CD4-positive, alpha-beta T cell treated with Interleukin-21 for 1 hour (primary cell): ENCODE measurements around the gene GPR152.

Experiments
- DNase-seq: peaks from one replicate; pipeline ENCODE4 v3.0.0-alpha.2; 2020

Gene GPR152

DNA sequence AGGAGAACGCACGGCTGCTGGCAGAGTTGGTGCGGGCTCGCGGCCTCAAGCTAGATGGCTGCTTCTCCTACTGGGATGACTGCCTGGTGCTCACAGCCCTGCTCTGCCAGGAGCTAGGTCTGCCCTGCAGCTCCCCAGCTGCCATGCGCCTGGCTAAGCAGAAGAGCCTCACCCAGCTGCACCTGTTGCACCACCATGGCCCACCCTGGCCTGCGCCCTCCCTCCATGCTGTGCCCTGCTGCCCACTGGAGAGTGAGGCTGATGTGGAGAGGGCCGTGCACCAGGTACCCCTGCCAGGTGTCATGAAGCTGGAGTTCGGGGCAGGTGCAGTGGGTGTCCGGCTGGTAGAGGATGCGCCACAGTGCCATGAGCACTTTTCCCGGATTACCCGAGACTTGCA lies 29.1 kb downstream of the GPR152 start:
- DNase-seq: no peak

DNA sequence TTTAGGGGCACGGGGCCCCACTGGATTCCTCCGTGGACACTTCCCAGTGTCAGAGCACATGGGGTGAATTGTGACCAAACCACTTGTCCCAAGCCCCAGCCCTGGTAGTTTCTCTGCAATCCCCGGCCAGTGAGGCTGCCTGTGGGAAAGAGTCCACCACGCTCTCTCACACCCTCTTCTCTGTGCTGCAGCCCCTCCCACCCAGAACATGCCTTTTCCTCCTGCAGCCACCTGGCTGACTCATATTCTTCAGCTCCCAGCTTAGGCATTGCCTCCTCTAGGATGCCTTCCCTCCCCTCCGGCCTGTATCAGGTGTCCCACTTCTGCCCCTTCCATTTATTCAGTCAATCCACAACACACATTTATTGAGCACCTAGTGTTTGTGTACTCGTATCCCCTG lies 29.6 kb downstream of the GPR152 start:
- no peak for DNase-seq

GRCh38 chr11:67421430-67422031 lies 31.0 kb downstream of the GPR152 start:
- DNase-seq: no peak

GRCh38 chr11:67420646-67421429 lies 31.7 kb downstream of the GPR152 start:
- peak; percentile 98 for DNase-seq

GRCh38 chr11:67420147-67420645 lies 32.3 kb downstream of the GPR152 start:
- DNase-seq: no peak

- DNase-seq: no peak
These were observed 33.0 kb downstream of the GPR152 start for GRCh38 chr11:67419325-67420049.

DNA sequence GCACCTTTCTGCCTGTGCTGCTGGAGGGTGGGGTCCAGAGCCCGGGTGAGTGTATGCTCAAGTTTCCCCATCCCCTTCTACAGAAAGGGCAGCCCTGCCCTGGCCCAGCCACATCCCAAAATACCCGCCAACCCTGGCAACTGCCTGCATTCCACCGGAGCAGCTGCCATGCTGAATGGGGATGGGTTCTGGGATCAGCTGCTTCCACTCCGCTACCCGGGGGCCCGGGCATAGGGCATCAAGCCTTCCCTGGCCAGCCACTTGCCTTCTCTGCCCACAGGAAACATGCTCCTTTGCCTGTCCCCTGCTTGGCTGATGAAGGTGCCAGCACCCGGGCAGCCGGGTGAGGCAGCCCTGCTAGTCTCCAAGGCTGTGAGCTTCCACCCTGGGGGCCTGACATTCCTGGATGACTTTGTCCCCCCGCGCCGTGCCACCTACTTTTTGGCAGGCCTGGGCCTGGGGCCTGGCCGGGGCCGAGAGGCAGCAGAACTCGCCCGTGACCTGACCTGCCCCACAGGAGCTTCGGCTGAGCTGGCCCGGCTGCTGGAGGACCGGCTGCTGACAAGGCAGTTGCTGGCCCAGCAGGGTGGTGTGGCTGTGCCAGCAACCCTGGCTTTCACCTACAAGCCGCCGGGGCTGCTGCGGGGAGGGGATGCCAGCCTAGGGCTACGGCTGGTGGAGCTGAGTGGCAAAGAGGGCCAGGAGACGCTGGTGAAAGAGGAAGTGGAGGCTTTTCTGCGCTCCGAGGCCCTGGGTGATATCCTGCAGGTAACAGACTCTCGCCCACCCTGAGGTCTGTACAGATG lies 33.9 kb downstream of the GPR152 start:
- DNase-seq: no peak

DNA sequence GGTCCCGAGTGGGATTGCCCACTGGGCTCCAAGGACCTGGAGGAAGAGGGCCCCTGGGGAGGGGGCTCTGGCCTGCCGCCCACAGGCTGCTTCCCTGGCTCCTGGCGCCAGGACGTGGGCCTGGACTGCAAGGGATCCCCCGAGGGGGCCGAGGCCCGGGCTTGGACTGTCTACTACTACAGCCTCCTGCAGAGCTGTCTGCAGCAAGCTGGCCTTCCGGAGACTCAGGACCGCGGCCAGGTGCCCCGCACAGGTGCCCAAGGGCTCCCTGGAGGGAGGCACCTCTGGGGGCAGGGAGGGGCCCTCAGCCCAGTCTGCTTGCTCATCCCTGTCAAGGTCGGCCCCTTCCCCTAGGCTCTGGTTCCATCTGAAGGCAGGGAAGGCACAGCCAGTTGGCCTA lies 35.1 kb downstream of the GPR152 start:
- DNase-seq: no peak

GRCh38 chr11:67416416-67417335 lies 35.9 kb downstream of the GPR152 start:
- peak; percentile 89 for DNase-seq

GRCh38 chr11:67415501-67416304 lies 36.8 kb downstream of the GPR152 start, which contains the start of gene CARNS1:
Gene CARNS1, plus strand, starts transcription at chr11:67415678. Its CDS starts 522 bp downstream, at chr11:67416200.
- DNase-seq: no peak

- DNase-seq: no peak
These were observed 39.2 kb downstream of the GPR152 start for GRCh38 chr11:67413266-67413849.

DNA sequence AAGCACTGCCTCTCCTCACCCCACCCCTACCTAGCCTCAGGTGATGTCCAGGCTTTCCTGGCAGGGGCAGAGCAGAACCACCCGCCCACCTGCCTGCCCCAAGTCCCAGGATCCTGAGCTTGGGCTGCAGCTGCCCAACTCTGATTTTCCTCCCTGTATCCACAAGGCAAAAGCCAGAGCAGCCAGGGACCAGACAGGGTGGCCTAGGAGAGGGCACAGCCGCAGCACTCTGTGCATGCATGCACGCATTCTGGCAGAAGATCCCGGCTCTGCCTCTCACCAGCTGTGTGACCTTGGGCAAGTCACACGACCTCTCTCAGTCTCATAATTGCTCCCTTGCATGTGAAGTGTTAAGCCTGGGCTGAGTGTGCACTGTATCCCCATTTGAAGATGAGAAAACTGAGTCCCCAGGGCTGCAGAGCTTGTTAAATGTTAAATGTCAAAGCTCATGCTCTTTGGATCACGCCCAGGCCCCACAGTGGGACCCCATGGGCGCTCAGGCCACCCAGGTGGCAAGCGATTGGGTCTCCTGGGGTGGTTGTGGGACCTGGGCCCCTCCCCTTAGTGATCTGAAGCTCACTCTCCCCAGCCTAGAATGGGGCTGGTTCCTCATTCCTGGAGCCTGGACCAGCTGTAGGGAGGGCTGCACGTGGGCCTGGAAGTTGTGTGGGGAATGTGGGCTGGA lies 39.9 kb downstream of the GPR152 start:
- DNase-seq: no peak

- DNase-seq: no peak
These were observed 40.8 kb downstream of the GPR152 start for GRCh38 chr11:67411785-67412152.

- no peak for DNase-seq
These were observed 41.3 kb downstream of the GPR152 start for GRCh38 chr11:67410984-67411784.

DNA sequence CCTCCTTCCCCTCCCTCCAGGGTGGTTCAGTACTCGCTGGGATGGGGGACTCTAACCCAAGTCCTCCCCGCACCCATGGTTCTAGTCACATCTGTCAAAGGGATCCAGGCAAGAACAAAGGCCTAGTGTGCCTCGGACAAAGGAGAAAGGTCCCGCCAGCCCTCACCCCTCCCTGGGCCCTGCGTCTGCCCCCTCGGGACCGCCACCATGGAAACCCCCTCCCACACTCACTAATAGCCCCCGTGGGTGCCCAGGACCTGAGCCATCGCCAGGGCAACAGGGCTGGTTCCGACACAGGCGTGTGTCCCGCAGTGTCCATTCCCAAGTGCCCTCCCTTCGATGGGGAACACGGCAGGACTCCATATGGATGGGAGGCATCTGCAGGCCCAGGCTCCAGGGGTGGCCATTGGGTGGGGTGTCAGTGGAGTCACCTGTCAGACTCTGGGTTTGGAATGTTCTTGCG lies 42.1 kb downstream of the GPR152 start:
- no peak for DNase-seq

DNA sequence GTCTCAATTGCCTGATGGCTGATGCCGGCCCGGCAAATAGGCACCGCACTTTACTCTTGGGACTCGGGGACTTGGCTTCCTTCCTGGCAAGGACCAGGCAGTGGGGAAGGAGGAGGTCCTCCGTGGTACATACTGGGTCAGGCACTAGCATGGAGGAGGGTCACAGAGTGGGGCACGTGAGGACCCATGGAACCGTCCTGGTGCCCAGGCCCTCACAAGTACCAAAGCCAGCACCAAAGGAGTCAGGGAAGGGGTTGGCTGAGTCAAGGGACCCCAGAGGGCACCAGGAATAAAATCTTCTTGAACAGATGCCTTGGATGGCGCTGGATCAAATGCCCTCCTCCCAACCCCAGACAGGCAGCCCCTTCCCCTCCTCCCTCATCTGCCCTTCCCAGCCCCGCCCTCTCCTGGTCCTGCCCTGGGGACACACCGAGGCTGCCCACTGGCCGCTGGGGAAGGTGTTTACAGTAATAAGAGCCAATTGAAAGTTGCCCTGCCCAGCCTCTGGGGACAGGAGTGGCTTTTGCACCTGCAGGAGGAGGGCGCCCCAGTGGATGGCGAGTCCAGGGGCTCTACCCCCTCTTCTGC lies 42.7 kb downstream of the GPR152 start:
- no peak for DNase-seq

DNA sequence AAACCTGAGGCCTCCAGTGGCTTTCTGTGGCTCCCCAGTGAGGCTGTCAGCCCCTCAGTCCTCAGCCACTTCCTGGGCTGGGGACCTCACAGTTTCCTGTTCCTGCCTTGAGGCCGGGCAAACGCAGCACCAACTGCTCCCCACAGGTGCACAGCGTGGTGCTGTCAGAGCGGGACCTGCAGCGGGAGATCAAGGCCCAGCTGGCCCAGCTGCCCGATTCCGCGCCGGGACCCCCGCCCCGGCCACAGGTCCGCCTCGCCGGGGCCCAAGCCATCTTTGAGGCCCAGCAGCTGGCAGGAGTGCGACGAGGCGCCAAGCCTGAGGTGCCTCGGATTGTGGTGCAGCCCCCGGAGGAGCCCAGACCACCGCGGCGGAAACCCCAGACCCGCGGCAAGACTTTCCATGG lies 43.3 kb downstream of the GPR152 start:
- peak; percentile 83 for DNase-seq

GRCh38 chr11:67408437-67409200 lies 43.9 kb downstream of the GPR152 start:
- no peak for DNase-seq
